RPMI8226 (cell line): Measurements from ENCODE around the gene CYP4Z1.
"Not testable (repeated sequence)": the region's sequence is repeated elsewhere in the genome, so short reads cannot be mapped to it uniquely, and the experiment has no call there.

Source experiments
- DNase-seq: peaks from one replicate; pipeline ENCODE4 v3.0.0-alpha.2; 2015

The CYP4Z1 gene, protein sequence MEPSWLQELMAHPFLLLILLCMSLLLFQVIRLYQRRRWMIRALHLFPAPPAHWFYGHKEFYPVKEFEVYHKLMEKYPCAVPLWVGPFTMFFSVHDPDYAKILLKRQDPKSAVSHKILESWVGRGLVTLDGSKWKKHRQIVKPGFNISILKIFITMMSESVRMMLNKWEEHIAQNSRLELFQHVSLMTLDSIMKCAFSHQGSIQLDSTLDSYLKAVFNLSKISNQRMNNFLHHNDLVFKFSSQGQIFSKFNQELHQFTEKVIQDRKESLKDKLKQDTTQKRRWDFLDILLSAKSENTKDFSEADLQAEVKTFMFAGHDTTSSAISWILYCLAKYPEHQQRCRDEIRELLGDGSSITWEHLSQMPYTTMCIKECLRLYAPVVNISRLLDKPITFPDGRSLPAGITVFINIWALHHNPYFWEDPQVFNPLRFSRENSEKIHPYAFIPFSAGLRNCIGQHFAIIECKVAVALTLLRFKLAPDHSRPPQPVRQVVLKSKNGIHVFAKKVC

GRCh38 chr1:47067097-47067594 is at the start of gene CYP4Z1:
Gene CYP4Z1, plus strand, starts transcription at chr1:47067231. Its CDS starts 260 bp downstream, at chr1:47067491.
- no peak for DNase-seq

GRCh38 chr1:47021070-47021469 is 46.0 kb upstream of the CYP4Z1 start:
- DNase-seq = no peak

- DNase-seq = no peak
Measured at GRCh38 chr1:47023268-47024140, 43.5 kb upstream of the CYP4Z1 start, which contains the start of gene CYP4X1. Gene CYP4X1, plus strand, starts transcription at chr1:47023669. Its CDS starts 149 bp downstream, at chr1:47023818.

GRCh38 chr1:47024141-47024801 is 42.8 kb upstream of the CYP4Z1 start:
- DNase-seq = no peak

GRCh38 chr1:47030170-47030805 is 36.7 kb upstream of the CYP4Z1 start:
- peak; percentile 1 for DNase-seq

DNA sequence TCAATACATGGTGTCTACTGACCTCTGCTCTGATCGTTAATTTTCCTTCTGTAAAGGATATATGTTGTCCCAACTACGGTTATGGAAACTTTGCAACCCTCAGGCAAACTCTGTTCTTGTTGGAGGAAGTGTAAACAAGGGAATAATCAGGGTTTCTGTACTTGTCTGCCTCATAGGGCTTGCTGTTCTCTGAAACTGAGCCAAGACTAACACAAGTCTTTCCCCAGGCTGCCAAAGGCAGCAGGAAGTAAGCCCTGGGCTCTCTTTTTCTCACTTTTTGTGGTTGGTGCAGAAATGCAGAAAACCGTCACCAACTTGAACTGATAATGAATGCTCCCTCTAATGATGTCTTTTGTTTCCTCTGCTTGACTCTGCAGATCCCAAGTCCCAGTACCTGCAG is 36.0 kb upstream of the CYP4Z1 start:
- peak; percentile 1 for DNase-seq

DNA sequence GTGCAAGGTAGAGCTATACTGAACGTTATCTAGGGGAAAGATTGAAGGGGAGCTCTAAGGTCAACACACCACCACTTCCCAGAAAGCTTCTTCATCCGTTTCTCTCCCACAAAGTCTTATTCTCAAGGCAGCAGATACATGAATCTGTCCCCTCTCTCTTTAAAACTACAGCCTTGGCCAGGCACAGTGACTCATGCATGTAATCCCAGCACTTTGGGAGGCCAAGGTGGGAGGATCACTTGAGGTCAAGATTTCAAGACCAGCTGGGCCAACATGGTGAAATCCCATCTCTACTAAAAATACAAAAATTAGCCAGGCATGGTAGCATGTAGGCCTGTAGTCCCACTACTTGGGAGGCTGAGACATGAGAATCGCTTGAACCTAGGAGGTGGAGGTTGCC is 35.4 kb upstream of the CYP4Z1 start:
- no peak for DNase-seq

GRCh38 chr1:47036764-47037163 is 30.3 kb upstream of the CYP4Z1 start:
- DNase-seq = peak; percentile 1

DNA sequence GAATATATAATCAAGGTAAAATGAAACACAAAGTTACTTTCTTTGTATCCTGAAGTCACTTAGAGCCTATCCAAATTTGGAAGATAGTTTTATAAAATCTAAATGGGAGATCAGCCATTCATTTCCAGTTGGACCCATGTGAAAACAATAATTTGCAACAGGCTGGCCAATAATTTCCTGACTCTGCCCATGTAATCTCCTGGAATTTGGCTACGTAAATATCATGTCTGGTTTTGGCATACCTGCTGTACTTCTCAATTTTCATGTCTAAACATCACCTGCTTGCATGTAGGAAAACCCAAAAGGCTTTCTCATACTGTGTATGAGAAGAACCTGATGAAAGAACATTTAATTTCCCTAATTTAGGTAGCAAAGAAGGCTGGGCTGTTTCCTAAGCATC is 7.7 kb upstream of the CYP4Z1 start:
- DNase-seq = no peak

DNA sequence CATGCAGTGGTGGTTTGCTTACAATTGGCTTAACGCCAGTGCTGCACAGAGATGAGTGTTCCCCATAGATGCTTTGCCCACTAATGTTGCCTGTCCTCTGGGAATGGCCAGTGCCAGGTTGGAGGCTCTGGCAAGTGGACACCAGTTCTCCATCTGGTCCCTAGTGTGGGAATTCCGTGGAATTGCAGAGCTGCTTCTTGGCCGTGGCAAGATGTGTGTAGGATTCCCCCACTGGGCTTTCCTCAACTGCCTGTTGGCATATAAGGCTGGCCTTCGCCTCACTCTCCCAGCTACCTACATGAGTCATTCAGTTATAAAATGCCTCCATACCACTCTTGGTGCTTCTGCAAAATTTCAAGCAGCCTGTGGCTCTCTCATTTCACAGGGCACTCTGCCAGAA is 2.0 kb downstream of the CYP4Z1 start:
- DNase-seq = not testable (repeated sequence)

DNA sequence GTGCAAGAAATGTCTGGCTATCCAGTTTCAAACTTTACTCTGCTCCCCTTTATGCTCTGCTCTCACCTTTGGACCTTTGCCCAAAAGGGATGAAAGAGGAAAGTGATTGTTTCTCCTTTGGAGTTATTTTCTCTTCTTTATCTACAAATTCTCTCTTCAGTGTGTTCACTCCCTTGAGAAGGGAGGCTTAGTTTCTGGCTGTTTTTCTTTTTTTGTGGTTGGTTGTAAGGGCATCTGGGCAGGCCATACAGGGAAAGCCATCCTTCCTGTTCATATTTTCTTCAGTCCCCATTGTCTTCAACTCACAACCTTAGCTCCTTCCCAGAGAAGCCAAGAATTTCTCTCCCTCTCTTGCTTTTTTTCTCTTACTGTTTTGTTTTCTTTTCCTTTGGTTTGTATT is 2.5 kb downstream of the CYP4Z1 start:
- DNase-seq = not testable (repeated sequence)

- DNase-seq = peak; percentile 54
Measured at GRCh38 chr1:47089356-47089755, 22.3 kb downstream of the CYP4Z1 start.

DNA sequence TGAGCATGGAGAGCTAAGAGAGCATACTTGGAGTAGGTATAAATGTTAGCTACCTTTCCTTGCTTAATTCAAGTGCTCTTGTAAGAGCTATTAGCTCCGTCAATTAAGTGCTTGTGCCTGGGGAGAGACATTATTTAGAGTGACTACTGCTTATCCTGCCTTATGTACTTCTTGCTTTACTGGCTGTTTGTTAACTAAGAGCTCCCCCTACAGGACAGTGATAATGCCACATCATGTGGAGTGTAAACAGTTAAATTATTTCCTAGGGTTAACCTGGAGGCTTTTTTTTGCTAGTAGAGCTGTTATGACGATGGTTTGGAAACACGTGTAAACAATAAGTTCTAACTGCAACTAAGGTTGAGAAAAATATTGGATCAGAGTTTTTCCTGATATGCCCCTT is 24.4 kb downstream of the CYP4Z1 start:
- DNase-seq = not testable (repeated sequence)

DNA sequence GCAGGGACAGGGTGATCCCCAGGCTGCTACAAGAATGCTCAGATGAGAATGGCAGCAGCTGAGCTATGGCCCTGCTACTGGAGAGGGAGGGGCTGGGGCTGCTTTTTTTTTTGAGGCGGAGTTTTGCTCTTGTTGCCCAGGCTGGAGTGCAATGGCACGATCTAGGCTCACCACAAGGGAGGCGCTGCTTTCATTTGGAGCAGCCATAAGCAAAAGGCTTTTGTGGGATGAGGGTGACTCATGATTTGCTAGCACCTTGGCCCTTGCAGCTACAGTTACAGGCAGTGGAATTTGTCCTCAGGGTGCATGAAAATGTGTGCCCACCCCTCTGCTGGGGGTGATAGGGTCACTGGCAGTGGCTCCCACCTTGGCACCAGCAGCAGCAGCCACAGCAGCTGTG is 37.8 kb downstream of the CYP4Z1 start:
- DNase-seq = no peak

DNA sequence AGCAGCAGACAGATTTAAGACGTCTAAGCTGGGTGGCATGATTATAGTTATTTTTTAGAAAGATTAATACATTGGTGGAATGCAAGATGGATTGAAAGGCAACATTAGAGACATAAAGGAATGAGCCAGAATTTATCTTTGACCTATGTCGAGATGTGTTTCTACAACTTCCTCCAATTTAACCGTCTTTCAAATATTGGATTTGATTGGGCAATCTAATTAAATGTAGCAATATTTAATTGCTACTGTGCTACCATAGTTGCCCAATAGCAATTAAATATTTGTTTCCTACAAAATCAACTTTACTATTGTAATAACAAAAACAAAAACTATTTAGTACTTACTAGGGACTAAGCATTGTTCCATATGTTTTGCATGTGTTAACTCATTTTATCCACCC is 39.8 kb downstream of the CYP4Z1 start:
- DNase-seq = no peak

DNA sequence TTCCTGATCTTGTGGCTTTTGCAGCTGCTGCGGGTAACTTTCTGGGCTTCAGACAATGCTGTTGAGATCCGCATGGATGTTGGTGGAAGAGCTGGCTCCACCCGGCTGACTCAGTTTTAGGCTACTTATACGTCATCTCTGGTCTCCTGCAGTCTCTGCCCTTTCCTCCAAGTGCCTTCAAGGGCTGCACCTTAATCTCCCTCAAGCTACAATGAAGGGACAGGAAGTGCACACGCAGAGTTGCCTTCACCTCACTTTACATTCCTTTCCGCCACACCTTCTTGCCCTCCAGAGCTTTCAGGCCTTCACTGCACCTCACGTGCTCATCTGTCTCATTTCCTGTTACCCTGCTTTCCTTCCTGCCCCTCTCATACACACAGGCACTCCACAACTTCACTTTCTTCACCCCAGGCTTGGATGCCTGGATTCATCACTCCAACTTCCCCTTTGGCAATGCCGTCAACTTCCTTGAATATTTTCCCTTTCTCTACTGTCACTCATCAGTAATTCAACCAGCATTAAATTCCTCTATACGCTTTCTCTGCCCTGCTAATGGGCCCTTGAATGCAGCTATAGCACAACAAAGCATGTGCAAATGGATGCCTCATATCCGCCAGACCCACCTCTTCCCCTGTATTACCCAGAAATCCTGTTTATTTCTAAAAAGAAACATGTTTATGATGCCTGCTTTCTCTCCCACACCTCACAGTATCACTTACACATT is 41.0 kb downstream of the CYP4Z1 start:
- DNase-seq = peak; percentile 26

- not testable (repeated sequence) for DNase-seq
Measured at GRCh38 chr1:47109482-47109881, 42.5 kb downstream of the CYP4Z1 start.

GRCh38 chr1:47113178-47113577 is 46.1 kb downstream of the CYP4Z1 start:
- DNase-seq = no peak

DNA sequence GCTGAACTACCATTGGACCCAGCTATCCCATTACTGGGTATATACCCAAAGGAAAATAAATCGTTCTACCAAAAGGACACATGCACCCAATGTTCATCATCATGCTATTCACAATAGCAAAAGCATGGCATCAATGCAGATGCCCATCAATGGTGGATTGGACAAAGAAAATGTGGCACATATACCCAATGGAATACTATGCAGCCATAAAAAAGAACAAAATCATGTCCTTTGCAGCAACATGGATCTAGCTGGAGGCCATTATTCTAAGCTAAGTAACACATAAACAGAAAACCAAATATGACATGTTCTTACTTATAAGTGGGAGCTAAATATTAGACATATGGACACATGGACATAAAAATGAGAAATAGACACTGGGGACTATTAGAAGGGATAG is 54.0 kb downstream of the CYP4Z1 start:
- DNase-seq = not testable (repeated sequence)

DNA sequence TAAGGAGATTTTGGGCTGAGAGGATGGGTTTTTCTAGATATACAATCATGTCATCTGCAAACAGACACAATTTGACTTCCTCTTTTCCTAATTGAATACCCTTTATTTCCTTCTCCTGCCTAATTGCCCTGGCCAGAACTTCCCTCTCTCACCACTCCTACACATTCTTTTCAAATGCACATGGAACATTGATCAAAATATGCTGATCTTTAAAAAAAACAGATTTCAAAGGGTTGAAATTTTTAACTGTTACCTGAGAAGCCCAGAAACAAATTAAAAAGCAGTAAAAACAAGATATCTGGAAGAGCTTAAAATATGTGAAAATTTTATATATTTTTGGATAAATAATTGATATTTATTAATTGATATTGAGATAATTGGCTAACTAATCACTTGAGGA is 57.8 kb downstream of the CYP4Z1 start:
- not testable (repeated sequence) for DNase-seq

- not testable (repeated sequence) for DNase-seq
Measured at GRCh38 chr1:47126997-47127396, 60.0 kb downstream of the CYP4Z1 start.

- no peak for DNase-seq
Measured at GRCh38 chr1:47128221-47128620, 61.2 kb downstream of the CYP4Z1 start.
